GM19239 (cell line): Measurements from ENCODE around the gene SPPL2A.
"Not testable (repeated sequence)": the region's sequence is repeated elsewhere in the genome, so short reads cannot be mapped to it uniquely, and the experiment has no call there.

ENCODE experiments used
- DNase-seq: peaks from one replicate; pipeline ENCODE4 v3.0.0; 2011; ENCODE audit warnings: low spot score; ENCODE audit not compliant: insufficient read length
- FAIRE-seq: peaks from 2 replicates; lab custom pipeline; 2011; peaks lifted over from hg19 to GRCh38; lab: Jason Lieb, UNC

The SPPL2A gene

GRCh38 chr15:50694634-50695165 lies 70.8 kb downstream of the SPPL2A start:
- not testable (repeated sequence) for DNase-seq, FAIRE-seq

- DNase-seq (no peak), FAIRE-seq (peak; percentile 78)
Measured at GRCh38 chr15:50687302-50687902, 78.1 kb downstream of the SPPL2A start.

- FAIRE-seq (no peak), DNase-seq (peak; percentile 81)
Measured at GRCh38 chr15:50686469-50687301, 78.8 kb downstream of the SPPL2A start, which contains the start of gene TRPM7. Gene TRPM7, minus strand, starts transcription at chr15:50686797. Its CDS starts 264 bp downstream, at chr15:50686533.

GRCh38 chr15:50685976-50686468 lies 79.5 kb downstream of the SPPL2A start:
- peak; percentile 40 for DNase-seq
- no peak for FAIRE-seq

GRCh38 chr15:50685191-50685975 lies 80.1 kb downstream of the SPPL2A start:
- FAIRE-seq (peak; percentile 70), DNase-seq (no peak)

GRCh38 chr15:50681467-50681866 lies 84.0 kb downstream of the SPPL2A start:
- FAIRE-seq: no peak
- DNase-seq: no peak

GRCh38 chr15:50676799-50677483 lies 88.6 kb downstream of the SPPL2A start:
- DNase-seq: no peak
- no peak for FAIRE-seq

- no peak for DNase-seq
- no peak for FAIRE-seq
Measured at GRCh38 chr15:50675535-50676144, 89.9 kb downstream of the SPPL2A start.

- no peak for DNase-seq
- FAIRE-seq: no peak
Measured at GRCh38 chr15:50670115-50670514, 95.4 kb downstream of the SPPL2A start.

- DNase-seq: no peak
- FAIRE-seq: no peak
Measured at GRCh38 chr15:50669611-50670010, 95.9 kb downstream of the SPPL2A start.

- no peak for FAIRE-seq
Measured at GRCh38 chr15:50665938-50666337, 99.6 kb downstream of the SPPL2A start.

GRCh38 chr15:50655555-50655954 lies 110.0 kb downstream of the SPPL2A start:
- DNase-seq (no peak), FAIRE-seq (no peak)

More at GRCh38 chr15:50665938-50666337, 99.6 kb downstream of the SPPL2A start:
- DNase-seq: no peak

GRCh38 chr15:50653156-50653743 lies 112.3 kb downstream of the SPPL2A start:
- FAIRE-seq (no peak), DNase-seq (no peak)

- FAIRE-seq (no peak), DNase-seq (no peak)
Measured at GRCh38 chr15:50652671-50653070, 112.8 kb downstream of the SPPL2A start.
